G401 (cell line): ENCODE data around the gene PLEKHG7. TPM values are rescaled to one million over a fixed set of nuclear protein-coding genes. Genes with fewer than 3 reads are reported as not detected.
A peak's percentile ranks its signal among the peaks of the same experiment; 100 is the strongest.
"Not testable (repeated sequence)": the region's sequence is repeated elsewhere in the genome, so short reads cannot be mapped to it uniquely, and the experiment has no call there.

Experiments
- DNase-seq: peaks from one replicate; pipeline ENCODE4 v3.0.0-alpha.2; 2015; ENCODE audit warnings: low spot score
- in situ Hi-C: cut with HindIII; loops from 2 replicates; pipeline ENCODE4 v1.10.0; 2016; ENCODE audit warnings: low sequenced_read_pairs, mixed read lengths
- total RNA-seq: library from RNA; depleted of rRNA; stranded (reverse); fragments of >200 nt; shearing (Covaris generic); gene quantifications from 2 replicates; pipeline ENCODE4 v1.2.3, GENCODE V29; 2014; rRNA removed

The PLEKHG7 gene
- total RNA-seq, result not detected in 2 replicates

GRCh38 chr12:92702754-92703679, at the start of gene PLEKHG7:
TSS of gene PLEKHG7 (plus strand) at chr12:92702989. CDS start at chr12:92706632, 3,643 bp downstream.
- DNase-seq, result no peak
- in situ Hi-C loops, result no loop called here

GRCh38 chr12:92654256-92654655, 48.5 kb upstream of the PLEKHG7 start:
- in situ Hi-C loops, DNase-seq: not testable (repeated sequence)

GRCh38 chr12:92654929-92655328, 47.9 kb upstream of the PLEKHG7 start:
- in situ Hi-C loops, result no loop called here
- DNase-seq, result no peak

- no peak for DNase-seq
- in situ Hi-C loops, result no loop called here
Measured at GRCh38 chr12:92656911-92657310, 45.9 kb upstream of the PLEKHG7 start.

GRCh38 chr12:92657770-92658169, 45.0 kb upstream of the PLEKHG7 start:
- no peak for DNase-seq
- in situ Hi-C loops, result no loop called here

GRCh38 chr12:92658611-92659010, 44.2 kb upstream of the PLEKHG7 start:
- no peak for DNase-seq
- in situ Hi-C loops, result no loop called here

GRCh38 chr12:92661269-92661668, 41.5 kb upstream of the PLEKHG7 start:
- in situ Hi-C loops, result no loop called here
- DNase-seq, result no peak

GRCh38 chr12:92665496-92665895, 37.3 kb upstream of the PLEKHG7 start:
- in situ Hi-C loops, result no loop called here

GRCh38 chr12:92668739-92669138, 34.0 kb upstream of the PLEKHG7 start:
- DNase-seq, result no peak
- in situ Hi-C loops, result no loop called here

More at GRCh38 chr12:92665496-92665895, 37.3 kb upstream of the PLEKHG7 start:
- no peak for DNase-seq

GRCh38 chr12:92671524-92671923, 31.3 kb upstream of the PLEKHG7 start:
- in situ Hi-C loops, result not testable (repeated sequence)

GRCh38 chr12:92673756-92674155, 29.0 kb upstream of the PLEKHG7 start:
- in situ Hi-C loops, result no loop called here
- no peak for DNase-seq

More at GRCh38 chr12:92671524-92671923, 31.3 kb upstream of the PLEKHG7 start:
- DNase-seq, result not testable (repeated sequence)

- no peak for DNase-seq
- in situ Hi-C loops, result no loop called here
Measured at GRCh38 chr12:92674500-92674899, 28.3 kb upstream of the PLEKHG7 start.

GRCh38 chr12:92675092-92675865, 27.5 kb upstream of the PLEKHG7 start:
- no peak for DNase-seq
- in situ Hi-C loops, result no loop called here

GRCh38 chr12:92676710-92677109, 26.1 kb upstream of the PLEKHG7 start:
- in situ Hi-C loops, result no loop called here
- no peak for DNase-seq

GRCh38 chr12:92690601-92691000, 12.2 kb upstream of the PLEKHG7 start:
- in situ Hi-C loops, result no loop called here
- DNase-seq, result no peak

- in situ Hi-C loops, result no loop called here
- DNase-seq, result no peak
Measured at GRCh38 chr12:92695056-92695455, 7.7 kb upstream of the PLEKHG7 start.

- in situ Hi-C loops, result no loop called here
- peak; percentile 88 for DNase-seq
Measured at GRCh38 chr12:92695577-92695976, 7.2 kb upstream of the PLEKHG7 start.

GRCh38 chr12:92696216-92696615, 6.6 kb upstream of the PLEKHG7 start:
- peak; percentile 83 for DNase-seq
- in situ Hi-C loops, result no loop called here

GRCh38 chr12:92698474-92698873, 4.3 kb upstream of the PLEKHG7 start:
- in situ Hi-C loops, result no loop called here
- no peak for DNase-seq

- DNase-seq, result no peak
- in situ Hi-C loops, result no loop called here
Measured at GRCh38 chr12:92701441-92701840, 1.3 kb upstream of the PLEKHG7 start.
